Measurements from ENCODE around the gene GAS1.

The GAS1 gene

GRCh38 chr9:86965636-86966395 lies 18.5 kb upstream of the GAS1 start:
- DNase-seq (ENCODE audit: low read depth): peak; percentile 78

GRCh38 chr9:86962692-86963091 lies 15.4 kb upstream of the GAS1 start:
- DNase-seq (ENCODE audit: low read depth): no peak

GRCh38 chr9:86960938-86961337 lies 13.6 kb upstream of the GAS1 start:
- no peak for DNase-seq (ENCODE audit: low read depth)

- no peak for DNase-seq (ENCODE audit: low read depth)
These were observed 10.9 kb upstream of the GAS1 start for GRCh38 chr9:86958203-86958602.

- DNase-seq (ENCODE audit: low read depth): no peak
These were observed 8.3 kb upstream of the GAS1 start for GRCh38 chr9:86955561-86955960.

GRCh38 chr9:86955042-86955441 lies 7.7 kb upstream of the GAS1 start:
- DNase-seq (ENCODE audit: low read depth): no peak

- peak; percentile 48 for DNase-seq (ENCODE audit: low read depth)
These were observed 5.9 kb upstream of the GAS1 start for GRCh38 chr9:86953181-86953580.

- peak; percentile 83 for DNase-seq (ENCODE audit: low read depth)
These were observed 996 bp upstream of the GAS1 start for GRCh38 chr9:86948074-86948929.

- DNase-seq (ENCODE audit: low read depth): peak; percentile 65
These were observed 833 bp downstream of the GAS1 start for GRCh38 chr9:86946201-86947145.

GRCh38 chr9:86945728-86946200 lies 1.5 kb downstream of the GAS1 start:
- DNase-seq (ENCODE audit: low read depth): no peak

GRCh38 chr9:86944796-86945727 lies 2.2 kb downstream of the GAS1 start:
- DNase-seq (ENCODE audit: low read depth): no peak

- DNase-seq (ENCODE audit: low read depth): peak; percentile 86
These were observed 3.8 kb downstream of the GAS1 start for GRCh38 chr9:86943201-86944113.

- peak; percentile 84 for DNase-seq (ENCODE audit: low read depth)
These were observed 4.8 kb downstream of the GAS1 start for GRCh38 chr9:86942281-86943200.

GRCh38 chr9:86941197-86941596 lies 6.1 kb downstream of the GAS1 start:
- no peak for DNase-seq (ENCODE audit: low read depth)

- no peak for DNase-seq (ENCODE audit: low read depth)
These were observed 6.5 kb downstream of the GAS1 start for GRCh38 chr9:86940774-86941173.

- DNase-seq (ENCODE audit: low read depth): no peak
These were observed 7.4 kb downstream of the GAS1 start for GRCh38 chr9:86939891-86940290.

- no peak for DNase-seq (ENCODE audit: low read depth)
These were observed 8.0 kb downstream of the GAS1 start for GRCh38 chr9:86939321-86939720.

- DNase-seq (ENCODE audit: low read depth): no peak
These were observed 8.5 kb downstream of the GAS1 start for GRCh38 chr9:86938780-86939179.

GRCh38 chr9:86926145-86926544 lies 21.2 kb downstream of the GAS1 start:
- DNase-seq (ENCODE audit: low read depth): peak; percentile 63

Measured in amniotic epithelial cell (primary cell).